VCaP (cell line): ENCODE data around the gene ERCC8.
A peak's percentile ranks its signal among the peaks of the same experiment; 100 is the strongest.

Experiments used
- H3K27ac ChIP-seq: fragments of 450-650 bp; 2 replicates; pipeline ENCODE4 v1.5.1; 2017
- TF ChIP-seq, protein P1 (sequence below): fragments of 450-650 bp; conservative IDR thresholded peaks from 2 replicates; pipeline ENCODE4 v1.5.1; 2017; ENCODE audit warnings: mild to moderate bottlenecking, moderate library complexity

The ERCC8 gene

DNA sequence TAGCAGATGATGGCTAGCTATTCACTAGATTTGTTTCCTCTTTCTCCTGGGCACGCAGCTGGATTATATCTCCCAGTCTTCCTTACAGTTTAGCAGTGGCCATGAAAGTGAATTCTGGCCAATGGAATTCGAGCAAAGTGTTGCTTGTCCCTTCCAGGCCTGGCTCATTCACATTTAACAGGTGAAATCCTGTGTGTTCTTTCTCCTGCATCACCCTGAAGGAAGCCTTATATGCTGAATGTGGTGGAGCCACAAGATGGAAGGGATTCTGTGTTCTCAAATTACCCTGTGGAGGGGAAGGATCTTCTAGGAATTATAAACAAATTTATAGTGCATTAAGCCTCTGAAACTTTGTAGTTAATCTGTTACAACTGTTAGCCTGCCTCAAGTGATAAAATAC is 92.6 kb downstream of the ERCC8 start:
- TF ChIP-seq, protein P1, sequence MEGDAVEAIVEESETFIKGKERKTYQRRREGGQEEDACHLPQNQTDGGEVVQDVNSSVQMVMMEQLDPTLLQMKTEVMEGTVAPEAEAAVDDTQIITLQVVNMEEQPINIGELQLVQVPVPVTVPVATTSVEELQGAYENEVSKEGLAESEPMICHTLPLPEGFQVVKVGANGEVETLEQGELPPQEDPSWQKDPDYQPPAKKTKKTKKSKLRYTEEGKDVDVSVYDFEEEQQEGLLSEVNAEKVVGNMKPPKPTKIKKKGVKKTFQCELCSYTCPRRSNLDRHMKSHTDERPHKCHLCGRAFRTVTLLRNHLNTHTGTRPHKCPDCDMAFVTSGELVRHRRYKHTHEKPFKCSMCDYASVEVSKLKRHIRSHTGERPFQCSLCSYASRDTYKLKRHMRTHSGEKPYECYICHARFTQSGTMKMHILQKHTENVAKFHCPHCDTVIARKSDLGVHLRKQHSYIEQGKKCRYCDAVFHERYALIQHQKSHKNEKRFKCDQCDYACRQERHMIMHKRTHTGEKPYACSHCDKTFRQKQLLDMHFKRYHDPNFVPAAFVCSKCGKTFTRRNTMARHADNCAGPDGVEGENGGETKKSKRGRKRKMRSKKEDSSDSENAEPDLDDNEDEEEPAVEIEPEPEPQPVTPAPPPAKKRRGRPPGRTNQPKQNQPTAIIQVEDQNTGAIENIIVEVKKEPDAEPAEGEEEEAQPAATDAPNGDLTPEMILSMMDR, result no peak

DNA sequence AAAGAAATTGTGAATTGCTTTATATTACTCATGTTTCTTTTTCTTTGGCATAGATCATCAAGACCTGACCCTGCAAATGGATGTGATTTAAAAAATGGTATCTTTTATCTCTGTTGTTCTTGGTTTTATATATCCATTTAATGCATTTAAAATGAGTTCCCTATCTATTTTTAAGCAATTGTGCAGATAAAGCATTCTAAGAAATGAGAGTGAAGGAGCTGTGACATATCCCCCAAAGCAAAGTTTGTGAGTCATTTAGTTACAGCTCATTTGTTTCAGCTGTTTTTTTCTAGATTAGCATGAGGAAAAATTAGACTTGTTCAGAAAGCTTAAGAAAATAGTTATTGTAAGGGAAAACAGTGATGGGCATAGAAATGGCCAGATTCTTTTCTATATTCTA is 93.2 kb downstream of the ERCC8 start:
- TF ChIP-seq, protein P1, result no peak
- peak overlapping the region; percentile 8 for H3K27ac ChIP-seq

More for the DNA sequence above, 92.6 kb downstream of the ERCC8 start:
- peak overlapping the region; percentile 36 for H3K27ac ChIP-seq

DNA sequence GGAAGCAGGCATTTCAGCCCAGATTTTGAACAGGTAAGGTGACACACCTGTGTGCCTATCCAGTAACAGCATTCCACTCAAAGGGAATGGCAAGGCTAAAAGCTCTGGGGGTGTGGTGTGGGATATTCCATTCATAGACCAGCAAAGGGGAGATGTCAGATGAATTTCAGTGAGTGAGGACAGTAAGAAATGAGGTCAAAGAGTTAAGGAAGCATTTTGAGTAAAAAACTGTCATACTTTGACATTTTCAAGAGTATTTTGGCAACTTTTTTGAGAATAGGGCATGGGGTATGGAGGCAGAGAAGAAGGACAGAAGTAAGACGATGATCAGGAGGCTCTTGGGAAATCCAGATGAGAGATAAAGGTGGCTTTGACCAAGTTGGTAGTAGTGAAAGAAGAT is 98.6 kb downstream of the ERCC8 start:
- TF ChIP-seq, protein P1, result no peak
- H3K27ac ChIP-seq, result no peak overlapping the region

DNA sequence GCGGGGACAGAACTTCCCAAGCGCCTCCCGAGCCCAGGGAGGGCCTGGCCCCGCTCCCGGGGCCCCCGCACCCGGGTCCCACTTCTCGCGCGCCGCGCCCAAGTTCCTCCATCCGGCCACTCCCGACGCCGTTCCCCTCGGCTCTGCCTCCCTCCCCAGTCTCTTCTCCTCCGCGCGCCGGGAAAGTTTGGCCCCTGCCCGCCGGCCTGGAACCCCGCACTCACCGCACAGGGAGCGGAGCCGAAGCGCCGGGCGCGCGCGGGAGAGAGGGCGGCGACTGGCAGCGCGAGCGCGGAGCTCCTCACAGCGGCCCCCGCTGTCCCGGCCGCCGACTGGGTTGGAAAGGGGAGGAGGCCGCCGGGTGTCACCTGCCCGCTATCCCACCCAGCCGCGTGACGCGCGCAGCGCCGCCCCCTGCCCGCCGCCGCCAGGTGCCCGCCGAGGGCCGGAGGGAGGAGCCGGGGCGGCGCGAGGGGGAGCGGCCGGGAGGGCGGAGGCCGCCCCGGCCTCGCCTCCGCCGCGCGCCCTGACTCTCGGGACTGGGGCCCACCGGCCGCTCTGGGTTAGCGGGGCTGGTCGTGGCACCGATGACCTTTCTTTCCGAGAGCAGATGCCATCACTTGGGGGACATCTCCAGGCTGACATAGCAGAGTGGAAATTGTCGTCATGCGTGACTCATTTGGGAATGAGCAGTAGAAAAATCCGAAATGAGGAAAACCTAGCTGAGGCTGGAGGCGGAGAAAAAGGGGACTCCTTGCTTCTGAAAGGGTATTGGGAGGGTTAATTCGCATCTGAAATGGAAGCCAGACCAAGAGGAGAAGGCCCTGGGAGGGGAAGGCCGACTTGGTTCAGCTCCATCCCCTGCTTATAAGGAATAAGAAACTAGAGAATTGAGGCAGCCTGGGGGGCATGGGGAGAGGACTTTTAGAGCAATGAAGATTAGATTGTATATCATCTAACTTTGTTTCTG is 100.6 kb downstream of the ERCC8 start, which contains the start of gene ELOVL7:
Gene ELOVL7 (minus strand): TSS at position 334 of the 970 bp plus-strand sequence. CDS start 56,872 bp downstream, outside the sequence.
- H3K27ac ChIP-seq, result peak within 1 kb of the TSS; percentile 84

DNA sequence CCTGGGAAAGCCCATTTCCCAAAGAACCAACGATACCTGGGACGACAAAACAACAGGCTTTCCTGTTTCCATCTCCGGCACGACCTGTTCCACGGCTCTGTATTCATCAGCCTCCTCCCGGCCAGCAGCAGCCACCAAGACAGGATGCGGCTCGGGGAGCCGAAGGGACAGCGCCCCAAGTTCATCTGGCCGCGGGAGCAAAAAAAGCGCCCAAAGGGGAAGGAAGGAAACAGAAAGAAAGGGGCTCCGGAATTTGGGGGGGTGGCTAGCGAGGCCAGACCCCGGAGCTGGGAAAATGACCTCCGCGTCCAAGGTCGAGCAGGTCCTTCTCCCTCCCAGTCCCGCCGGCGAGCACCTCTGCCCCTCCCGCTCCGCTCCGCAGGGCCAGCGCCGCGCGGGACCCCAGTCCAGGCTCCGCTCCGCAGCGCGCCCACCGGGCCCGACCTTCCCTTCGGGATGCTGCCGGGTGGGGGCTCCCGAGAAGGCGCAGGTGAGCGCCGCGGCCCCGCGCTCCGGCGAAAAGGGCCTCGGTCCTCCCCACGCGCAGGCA is 101.4 kb downstream of the ERCC8 start:
- TF ChIP-seq, protein P1, result no peak
- H3K27ac ChIP-seq, result peak overlapping the region; percentile 84

More for the DNA sequence above, 100.6 kb downstream of the ERCC8 start, which contains the start of gene ELOVL7:
- TF ChIP-seq, protein P1, result peak; percentile 86

DNA sequence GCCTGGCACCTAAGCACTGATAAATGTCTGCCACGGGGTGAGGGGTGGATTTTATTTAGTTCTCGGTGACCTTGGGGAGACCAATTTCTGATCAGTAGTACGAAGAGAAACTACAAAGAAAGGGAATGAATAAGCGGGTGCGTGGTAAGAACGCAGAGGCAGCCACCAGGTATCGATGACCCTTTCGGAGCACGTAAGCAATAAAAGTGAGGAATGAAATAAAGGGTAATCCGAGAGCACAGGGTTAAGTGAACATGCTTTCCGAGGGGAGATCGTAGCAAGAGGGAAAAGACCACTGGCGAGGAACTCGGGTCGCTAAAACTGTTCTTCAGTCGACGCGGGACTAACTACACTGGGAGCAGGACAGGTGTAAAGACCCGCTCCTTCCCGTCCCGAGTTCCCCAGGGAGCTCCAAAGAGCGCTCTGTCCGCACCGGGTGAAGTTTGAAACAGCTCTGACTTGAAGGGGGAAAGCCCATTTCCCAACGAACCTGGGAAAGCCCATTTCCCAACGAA is 101.9 kb downstream of the ERCC8 start:
- peak overlapping the region; percentile 84 for H3K27ac ChIP-seq
- TF ChIP-seq, protein P1, result no peak

DNA sequence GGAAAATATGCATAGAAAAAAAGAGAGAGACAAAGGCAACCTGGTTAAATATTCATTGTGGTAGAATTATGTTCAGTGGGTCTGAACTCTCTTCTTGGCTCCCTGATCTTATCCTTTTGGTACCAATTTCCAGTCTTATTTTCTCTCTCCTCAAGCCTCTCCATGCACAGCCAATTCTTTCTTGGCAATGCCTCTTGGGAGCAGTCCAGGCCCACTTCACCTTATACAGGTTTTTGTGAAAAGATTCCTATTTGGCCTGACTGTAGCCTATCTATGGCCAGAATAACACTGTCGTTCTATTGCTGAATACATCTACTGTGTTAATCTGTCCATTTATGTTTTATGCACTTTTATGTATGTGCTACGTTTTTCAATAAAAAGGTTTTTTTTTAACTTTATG is 103.5 kb downstream of the ERCC8 start:
- no peak overlapping the region for H3K27ac ChIP-seq
- TF ChIP-seq, protein P1, result no peak
